Gastrocnemius medialis (tissue), 4 donors: ENCODE data around the gene MPV17.

ENCODE experiments used
- POLR2A ChIP-seq, 2 donors: fragments of 450-650 bp; IDR thresholded peaks; one replicate each; pipeline ENCODE4 v1.6.1; 2017; ENCODE audit warnings: antibody characterized with exemption in 2 of 2, mild to moderate bottlenecking in 2 of 2, moderate library complexity in 2 of 2
- TF ChIP-seq, protein P1 (sequence below), 5 experiments: fragments of 450-650 bp in 3 of 5; fragments of 200-600 bp in 2 of 5; sonication (generic) in 2 of 5; IDR thresholded peaks in 4 of 5; conservative IDR thresholded peaks in 1 of 5; 1 replicate in 4 of 5; 2 replicates in 1 of 5; pipeline ENCODE4 v1.5.1; 2016 to 2019; ENCODE audit warnings: antibody characterized with exemption in 5 of 5, mild to moderate bottlenecking in 3 of 5, moderate library complexity in 3 of 5

DNA sequence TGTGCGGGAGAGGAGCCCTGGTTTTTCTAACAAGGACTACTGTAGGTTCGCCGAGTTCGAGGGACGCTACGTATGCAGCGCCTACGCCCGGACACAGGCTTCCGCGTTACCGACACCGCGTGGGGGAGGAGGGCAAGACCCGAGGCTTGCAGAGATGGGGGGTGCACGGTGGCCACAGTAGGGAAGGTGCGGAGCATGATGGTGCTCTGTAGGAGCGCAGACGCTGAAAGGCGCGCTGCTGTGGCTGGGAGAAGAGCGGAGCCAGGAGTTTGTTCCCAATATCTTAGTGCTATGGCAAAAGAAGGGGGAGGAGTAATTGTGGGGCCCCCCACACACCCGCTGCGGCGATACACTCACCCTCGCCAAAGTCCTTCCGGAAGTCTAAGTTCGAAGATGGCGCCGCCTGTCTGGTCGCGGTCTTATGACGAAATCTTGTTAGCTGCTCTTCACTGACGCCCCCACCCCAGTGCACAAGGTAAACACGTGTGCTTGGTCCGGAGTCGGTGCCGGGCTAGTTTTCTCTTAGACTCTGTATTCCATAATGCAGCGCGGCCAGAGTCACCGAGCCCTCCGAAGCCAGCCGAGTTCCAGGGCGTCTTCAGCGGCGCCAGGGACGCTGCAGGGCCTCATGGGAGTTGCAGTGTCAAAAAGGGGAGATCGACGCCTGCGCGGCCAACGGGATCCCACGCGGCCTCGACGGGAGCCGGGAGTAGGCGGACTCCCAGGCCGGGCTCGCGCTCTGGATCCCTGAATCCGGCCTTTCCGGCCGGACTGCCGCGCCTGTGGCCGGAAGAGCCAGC is 33.7 kb upstream of the MPV17 start, which contains the start of gene GTF3C2:
- TF ChIP-seq, protein P1, sequence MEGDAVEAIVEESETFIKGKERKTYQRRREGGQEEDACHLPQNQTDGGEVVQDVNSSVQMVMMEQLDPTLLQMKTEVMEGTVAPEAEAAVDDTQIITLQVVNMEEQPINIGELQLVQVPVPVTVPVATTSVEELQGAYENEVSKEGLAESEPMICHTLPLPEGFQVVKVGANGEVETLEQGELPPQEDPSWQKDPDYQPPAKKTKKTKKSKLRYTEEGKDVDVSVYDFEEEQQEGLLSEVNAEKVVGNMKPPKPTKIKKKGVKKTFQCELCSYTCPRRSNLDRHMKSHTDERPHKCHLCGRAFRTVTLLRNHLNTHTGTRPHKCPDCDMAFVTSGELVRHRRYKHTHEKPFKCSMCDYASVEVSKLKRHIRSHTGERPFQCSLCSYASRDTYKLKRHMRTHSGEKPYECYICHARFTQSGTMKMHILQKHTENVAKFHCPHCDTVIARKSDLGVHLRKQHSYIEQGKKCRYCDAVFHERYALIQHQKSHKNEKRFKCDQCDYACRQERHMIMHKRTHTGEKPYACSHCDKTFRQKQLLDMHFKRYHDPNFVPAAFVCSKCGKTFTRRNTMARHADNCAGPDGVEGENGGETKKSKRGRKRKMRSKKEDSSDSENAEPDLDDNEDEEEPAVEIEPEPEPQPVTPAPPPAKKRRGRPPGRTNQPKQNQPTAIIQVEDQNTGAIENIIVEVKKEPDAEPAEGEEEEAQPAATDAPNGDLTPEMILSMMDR (IDR thresholded peaks at IDR 0.05 in 4 of 5, conservative IDR thresholded peaks at IDR 0.05 in 1 of 5): peak in 2 of 5 experiments; percentile 26 to 46
- TF ChIP-seq POLR2A (IDR thresholded peaks at IDR 0.05): peak; percentile 50
